EH (cell line): ENCODE results near the gene COL6A3.

Experiments used
- DNase-seq: peaks from one replicate; pipeline ENCODE4 v3.0.0-alpha.2; 2015; ENCODE audit warnings: low read depth

The COL6A3 gene

GRCh38 chr2:237296756-237297155 lies 117.2 kb downstream of the COL6A3 start:
- DNase-seq = peak; percentile 92

DNA sequence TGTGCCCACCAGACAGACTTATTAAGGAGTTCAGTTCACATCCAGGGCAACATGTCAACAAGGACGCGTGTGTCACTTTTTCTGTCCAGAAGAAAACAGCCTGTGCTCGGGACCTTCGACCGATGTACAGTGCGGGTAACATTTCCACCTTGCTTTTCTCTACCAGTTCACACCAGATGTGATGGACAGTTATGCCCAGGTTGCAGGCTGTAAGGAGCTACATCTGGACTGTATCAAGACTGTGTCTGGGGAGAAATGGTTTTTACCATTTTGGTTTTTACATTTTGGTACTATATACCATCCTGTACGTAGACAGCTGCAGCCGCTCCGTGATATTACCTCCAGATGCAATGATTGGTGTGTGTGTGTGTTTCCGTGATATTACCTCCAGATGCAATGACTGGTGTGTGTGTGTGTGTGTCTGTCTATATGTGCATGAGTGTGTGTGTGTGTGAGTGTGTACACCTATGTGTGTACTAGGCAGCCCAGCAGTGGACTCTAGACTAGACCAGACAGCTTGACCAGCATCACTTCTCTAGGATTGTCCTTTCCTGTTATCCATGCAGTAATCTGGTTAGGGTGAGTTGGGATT lies 118.0 kb downstream of the COL6A3 start:
- DNase-seq = no peak

GRCh38 chr2:237294460-237294859 lies 119.5 kb downstream of the COL6A3 start:
- DNase-seq = peak; percentile 50

GRCh38 chr2:237293978-237294377 lies 120.0 kb downstream of the COL6A3 start:
- DNase-seq = peak; percentile 63

GRCh38 chr2:237291138-237291792 lies 122.7 kb downstream of the COL6A3 start:
- DNase-seq = peak; percentile 99

GRCh38 chr2:237290261-237290660 lies 123.7 kb downstream of the COL6A3 start:
- DNase-seq = peak; percentile 93

- no peak for DNase-seq
Measured at GRCh38 chr2:237289139-237289538, 124.8 kb downstream of the COL6A3 start.

GRCh38 chr2:237287872-237288271 lies 126.1 kb downstream of the COL6A3 start:
- no peak for DNase-seq

DNA sequence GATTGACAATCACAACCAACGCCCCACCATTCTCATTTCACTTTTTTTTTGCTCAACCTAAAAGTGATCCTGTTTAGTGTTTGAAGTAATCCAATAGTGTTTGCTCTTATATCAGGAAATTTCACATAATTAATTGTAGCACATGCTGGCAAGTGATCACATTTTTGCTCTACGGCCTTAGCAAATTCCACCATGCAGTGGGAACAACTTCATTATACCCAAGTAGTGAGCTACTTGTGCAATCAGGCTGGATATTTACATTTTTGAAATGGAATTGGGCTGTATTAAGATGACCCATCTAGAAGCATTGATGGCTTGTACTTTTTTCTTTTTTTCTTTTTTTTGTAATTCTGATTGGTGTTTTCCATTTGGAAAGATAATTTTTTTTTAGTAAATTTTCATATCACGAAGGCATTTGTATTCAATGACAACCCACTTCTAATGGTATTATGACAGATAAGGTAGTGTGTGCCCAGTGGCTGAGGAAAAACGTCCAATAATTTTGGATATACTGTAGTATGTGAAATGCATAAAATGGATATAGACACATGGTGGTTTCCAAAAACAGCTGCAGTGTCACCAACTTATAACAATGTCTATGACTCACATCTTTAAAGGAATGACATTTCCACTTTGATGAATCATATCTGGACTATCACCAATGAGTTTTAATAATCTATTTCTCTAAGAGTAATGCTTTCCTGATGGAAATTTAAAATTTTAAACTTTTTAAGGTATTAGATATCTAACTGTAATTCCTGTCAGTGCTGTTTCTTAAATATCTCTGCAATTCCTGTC lies 130.6 kb downstream of the COL6A3 start:
- peak; percentile 79 for DNase-seq

- DNase-seq = peak; percentile 84
Measured at GRCh38 chr2:237282568-237283128, 131.3 kb downstream of the COL6A3 start.

DNA sequence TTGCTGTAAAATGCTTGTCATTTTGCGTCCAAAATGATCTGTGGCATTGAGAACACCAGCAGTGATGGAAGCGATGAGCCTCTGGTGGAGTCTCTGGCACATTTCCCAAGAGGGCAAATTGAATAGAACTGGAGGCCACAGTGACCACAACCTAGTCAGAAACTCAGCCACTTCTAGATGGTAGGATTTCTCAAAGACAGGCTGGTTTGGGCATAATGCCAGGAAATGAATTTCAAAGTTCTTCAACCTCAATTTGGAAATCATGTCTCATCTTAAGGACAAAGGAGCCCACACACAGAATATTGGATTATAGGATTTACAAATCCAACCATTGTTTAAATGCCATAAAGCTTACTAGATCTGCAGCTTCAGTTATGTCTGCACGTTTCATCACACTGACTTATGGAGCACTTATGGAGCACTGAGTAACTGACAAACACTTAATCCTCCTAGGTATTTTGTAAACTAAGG lies 132.1 kb downstream of the COL6A3 start:
- DNase-seq = peak; percentile 98

DNA sequence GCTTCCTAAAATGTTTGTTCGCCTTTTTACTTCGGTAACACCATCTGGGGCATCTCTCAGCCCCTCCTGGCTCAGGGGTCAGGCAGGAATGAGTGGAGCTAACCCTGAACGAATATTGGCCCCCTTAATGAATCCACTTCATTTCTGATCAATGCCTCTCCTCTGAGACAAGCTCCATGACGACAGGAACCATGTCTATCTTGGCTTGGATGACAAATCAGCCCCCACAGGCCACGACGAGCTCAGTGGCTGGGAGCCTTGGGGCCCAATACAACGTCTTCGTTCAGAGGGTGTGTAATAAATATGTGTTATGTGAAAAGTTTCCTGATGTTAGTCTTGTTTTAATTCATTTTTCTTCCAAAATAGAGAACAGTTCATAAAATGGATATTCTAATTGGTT lies 133.0 kb downstream of the COL6A3 start:
- peak; percentile 29 for DNase-seq

GRCh38 chr2:237280229-237280628 lies 133.7 kb downstream of the COL6A3 start:
- peak; percentile 99 for DNase-seq

DNA sequence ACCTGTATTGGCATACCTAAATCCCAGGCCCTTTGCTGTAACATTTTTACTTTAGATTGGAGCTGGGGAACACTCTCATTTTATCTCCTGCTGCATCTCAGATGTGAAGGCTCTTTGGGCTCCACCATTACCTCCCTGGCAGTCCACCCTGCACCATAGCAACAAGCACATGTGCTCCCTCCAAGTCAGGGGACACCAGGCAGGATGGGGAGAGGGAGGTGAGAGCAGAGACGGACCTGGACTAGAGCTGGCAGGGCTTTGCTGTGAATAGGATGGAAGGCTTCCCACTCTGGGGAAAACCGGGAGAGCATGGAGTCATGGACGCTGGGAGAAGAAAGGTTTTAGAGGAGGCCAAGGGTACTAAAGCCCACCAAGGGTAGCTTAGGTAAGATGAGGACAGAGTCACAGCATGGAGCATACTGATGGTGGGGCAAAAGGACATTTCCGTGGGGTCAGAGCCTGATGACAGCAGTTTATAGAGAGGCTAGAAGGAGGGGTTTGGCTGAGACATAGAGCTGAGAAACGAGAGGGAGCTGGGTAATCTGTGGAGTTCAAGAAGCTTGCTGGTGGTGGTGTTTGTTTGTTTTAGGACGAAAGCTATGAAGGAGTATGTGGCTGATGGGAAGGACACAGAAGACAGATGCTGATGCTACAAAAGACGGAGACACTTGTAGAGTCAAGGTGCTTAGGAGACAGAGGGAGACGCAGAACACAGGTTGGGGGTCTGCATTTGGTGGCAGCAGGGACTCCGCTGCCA lies 134.8 kb downstream of the COL6A3 start:
- peak; percentile 86 for DNase-seq

- DNase-seq = peak; percentile 95
Measured at GRCh38 chr2:237278568-237278967, 135.4 kb downstream of the COL6A3 start.

GRCh38 chr2:237276716-237277490 lies 137.1 kb downstream of the COL6A3 start:
- no peak for DNase-seq
